GM18507 (cell line): ENCODE results near the gene UNC5A.

Source experiments
- DNase-seq: peaks from one replicate; pipeline ENCODE4 v3.0.0; 2011; ENCODE audit warnings: low read depth; ENCODE audit not compliant: insufficient read length; ENCODE audit errors: extremely low spot score
- FAIRE-seq: peaks from 2 replicates; lab custom pipeline; 2011; peaks lifted over from hg19 to GRCh38; lab: Jason Lieb, UNC

The UNC5A gene

DNA sequence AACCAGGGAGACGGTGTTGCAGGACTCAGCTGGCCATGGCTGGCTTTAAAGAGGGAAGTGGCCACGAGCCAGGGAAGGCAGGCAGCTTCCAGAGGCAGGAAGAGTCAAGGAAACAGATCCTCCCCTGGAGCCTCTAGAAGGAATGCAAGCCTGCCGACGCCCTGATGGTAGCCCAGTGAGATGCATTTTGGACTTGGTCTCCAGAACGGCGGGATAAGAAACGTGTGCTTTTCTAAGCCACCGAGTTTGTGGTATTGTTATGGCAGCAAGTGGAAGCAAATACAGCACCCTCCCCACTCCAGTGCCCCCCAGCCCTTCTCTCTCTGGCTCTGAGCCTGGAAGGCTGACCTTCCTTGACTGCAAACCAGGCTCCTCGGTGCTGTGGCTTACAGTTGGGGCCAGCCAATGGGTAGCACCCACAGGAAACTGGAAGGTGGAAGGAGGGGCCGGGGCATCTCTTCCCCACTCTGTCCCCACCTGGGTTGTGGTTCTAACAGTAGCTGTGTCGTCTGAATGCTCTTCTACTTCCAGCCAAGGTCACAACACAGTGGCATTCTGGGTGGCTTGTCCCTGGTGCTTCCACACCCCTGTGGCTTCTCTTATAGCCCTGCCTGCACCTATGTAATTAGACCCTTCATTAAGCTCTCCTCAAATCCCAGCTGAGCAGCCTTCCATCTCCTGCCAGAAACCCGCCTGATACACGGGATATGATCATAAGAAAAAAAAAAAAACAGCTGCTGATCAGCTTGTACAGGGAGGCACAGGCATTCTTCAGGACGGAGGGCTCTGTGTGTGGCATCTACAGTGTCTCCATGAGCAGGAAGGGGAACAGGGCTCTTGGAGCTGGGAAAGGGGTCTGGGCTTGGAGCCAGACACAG lies 29.9 kb upstream of the UNC5A start:
- FAIRE-seq = no peak

DNA sequence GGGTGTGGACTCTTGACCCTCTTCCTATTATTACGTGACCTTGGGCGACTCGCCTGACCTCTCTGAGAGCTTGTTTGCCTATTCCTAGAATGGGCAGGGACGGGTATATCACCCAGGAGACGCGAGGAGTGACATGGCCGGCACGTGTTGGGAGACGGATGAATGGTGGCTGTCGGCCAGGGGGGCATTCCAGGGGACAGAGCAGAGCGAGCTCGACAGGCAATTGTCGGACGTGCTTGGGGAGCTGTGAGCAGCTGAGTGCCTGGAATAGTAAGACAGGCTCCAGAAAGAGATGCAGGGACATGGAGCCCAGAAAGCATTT lies 29.3 kb upstream of the UNC5A start:
- no peak for DNase-seq
- no peak for FAIRE-seq

More for the DNA sequence above, 29.9 kb upstream of the UNC5A start:
- DNase-seq = no peak

DNA sequence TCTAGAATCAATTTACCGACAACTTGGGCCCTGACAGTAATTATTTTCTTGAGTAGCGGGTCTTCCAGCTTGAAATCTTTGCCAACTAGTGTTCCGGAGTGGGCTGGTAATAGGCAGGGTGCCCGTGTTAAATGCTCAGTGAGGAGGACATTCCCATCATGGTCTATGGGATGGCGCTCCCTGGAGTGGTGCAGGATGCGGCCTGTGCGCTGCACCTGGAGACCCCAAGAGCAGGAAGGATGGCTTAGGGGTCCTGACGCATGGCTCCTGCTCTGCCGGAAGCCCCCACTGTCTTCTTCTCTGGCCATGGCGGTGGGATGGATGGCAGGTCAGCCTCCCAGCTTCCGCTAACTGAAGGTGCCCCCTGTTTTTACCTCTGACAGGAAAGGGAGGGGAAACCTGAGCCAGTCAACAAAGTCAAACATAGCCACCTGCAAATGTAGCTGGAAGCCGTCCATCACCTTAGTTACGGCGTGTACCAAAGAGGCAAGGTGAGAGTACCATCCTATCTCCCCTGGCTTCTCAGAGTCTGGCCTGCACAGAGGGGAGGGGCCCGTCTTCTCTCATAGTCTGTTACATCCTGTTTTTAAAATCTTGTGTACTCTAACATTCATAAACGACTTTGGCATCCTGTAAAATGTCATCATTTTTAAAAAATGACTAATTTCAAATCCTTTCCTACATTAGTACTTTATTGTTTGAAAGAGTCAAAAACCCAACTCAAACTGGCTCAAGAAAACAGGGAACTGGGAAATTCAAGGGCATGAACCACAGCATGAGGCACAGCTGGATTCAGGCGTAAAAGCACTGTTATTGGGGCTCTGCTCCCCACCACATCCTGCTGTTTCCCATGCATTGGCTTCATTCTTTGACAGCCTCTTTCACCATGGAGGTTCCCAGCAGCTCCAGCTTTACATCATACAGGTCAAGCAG lies 28.5 kb upstream of the UNC5A start:
- no peak for FAIRE-seq
- no peak for DNase-seq

DNA sequence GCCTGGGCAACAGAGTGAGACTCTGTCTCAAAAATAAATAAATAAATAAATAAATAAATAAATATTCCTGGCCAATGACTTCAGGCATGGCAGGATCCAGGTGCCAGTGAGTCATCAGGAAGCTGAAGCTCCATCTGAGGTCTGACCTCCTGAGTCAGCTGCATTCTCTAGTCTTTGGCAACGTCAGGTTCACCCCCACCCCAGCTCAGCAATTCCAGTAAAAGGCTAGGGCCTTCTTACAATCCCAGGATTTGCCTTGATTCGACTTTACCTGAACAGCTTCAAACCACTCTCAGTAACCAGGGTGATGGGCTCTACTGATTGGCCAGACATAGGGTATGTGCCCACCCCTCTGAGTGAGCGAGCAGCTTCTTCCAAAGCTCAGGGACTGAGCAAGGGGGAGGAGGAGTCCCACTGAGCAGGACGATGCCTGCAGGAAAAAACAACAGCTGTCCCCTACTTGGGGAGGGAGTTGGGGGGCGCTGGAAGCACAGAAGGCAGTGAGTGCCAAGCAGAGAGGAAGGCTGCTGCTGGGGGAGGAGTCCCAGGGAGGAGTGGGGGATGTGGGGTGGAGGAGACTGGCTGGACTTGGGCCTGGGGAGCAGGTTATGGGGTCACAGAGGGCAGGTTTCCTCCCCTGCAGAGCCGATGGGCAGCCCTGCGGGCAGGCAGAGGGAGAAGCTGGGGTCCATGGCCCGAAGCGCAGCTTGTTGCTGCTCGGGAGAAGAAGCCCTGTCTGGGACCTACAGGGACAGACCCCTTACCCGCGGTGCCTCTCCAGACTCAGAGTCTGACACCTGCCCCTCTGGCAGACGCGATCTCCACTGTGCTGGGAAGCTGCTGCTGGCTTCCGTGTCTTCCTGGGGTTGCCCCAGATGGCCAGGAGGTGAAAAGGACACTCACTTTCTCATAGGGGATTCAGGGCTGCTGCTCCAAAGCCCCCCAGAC lies 25.9 kb upstream of the UNC5A start:
- no peak for FAIRE-seq

DNA sequence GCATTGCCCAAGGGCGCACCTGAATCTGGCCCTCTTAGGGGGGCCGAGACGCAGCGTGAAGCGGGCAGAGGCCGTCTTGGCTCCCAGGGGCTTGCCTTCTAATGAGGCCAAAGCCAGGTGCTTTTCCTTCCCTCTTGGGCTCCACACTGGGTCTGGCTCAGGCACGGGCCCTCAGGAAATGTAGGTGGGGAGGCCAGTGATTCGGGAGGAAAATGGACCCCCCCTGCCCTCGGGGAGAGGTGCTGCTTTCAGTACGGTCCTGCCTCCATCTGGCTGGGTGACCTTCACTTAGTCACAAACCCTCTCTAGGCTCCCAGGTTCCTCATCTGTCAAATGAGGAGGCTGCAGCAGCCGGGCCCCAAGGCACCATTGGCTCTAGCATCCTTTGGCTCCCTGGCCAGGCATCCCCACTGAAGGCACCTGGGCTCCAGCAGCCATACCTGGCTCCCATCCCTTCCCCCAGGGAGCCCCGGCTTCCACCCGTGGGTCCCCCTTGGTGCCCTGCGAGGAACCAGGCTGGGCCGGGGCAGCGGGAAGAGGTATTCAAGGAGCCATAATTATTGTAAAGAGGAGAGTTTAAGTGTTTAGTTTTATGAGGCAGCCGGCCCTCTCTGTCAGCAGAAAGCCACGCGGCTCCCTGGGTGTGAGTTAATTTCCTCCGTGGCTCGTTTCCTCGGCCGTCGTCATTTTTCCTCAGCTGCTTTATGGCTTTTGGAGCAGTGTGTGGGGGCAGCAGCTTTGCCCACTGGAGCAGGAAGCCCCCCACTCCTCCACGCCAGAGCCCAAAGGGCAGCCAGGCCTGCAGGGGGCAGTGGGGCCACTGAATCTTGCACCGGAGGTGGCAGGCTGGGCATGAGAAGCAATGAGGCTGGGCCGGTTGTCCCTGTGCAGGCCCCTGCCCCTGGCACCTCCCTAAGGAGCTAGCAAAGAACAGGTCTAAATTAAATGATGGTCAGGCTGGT lies 24.9 kb upstream of the UNC5A start:
- FAIRE-seq = no peak
- no peak for DNase-seq

More for the DNA sequence above, 25.9 kb upstream of the UNC5A start:
- DNase-seq = no peak

DNA sequence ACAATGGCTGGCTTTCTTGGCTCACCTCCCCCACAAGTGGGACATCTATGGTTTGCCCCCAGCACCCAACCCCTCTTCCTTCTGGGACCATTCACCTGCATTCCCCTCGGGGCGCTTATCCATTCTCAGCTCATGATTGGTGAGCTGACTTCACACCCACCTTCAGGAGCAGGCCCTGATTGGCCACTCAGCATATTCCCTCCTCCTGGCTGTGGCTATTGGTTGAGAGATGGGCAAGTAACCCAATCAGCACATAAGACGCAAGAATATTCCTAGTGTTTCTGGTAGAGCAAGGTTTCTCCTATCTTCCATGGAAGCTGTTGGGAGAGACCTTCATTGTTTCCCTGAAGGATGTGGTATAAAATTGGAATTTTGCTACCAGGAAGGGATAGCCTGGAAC lies 22.7 kb upstream of the UNC5A start:
- no peak for FAIRE-seq

DNA sequence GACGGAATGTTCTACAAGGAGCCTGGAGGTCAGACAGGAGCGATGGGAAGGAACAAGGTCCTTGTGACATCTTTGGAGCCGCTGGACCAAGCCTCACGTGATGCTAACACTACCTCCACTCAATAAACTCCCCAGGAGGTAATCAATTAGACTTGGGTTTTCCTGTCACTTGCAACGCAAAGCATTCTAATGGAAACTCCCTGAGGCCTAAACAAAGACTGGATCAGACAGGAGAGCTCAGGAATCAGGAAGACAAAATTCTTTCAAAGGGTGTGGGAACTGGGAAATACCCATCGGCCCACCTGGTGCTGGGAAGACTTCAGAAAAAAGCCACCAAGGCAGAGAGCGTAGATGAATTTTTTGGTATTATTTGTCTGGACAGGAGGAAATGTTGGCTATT lies 22.3 kb upstream of the UNC5A start:
- DNase-seq (no peak), FAIRE-seq (no peak)

More for the DNA sequence above, 22.7 kb upstream of the UNC5A start:
- no peak for DNase-seq

DNA sequence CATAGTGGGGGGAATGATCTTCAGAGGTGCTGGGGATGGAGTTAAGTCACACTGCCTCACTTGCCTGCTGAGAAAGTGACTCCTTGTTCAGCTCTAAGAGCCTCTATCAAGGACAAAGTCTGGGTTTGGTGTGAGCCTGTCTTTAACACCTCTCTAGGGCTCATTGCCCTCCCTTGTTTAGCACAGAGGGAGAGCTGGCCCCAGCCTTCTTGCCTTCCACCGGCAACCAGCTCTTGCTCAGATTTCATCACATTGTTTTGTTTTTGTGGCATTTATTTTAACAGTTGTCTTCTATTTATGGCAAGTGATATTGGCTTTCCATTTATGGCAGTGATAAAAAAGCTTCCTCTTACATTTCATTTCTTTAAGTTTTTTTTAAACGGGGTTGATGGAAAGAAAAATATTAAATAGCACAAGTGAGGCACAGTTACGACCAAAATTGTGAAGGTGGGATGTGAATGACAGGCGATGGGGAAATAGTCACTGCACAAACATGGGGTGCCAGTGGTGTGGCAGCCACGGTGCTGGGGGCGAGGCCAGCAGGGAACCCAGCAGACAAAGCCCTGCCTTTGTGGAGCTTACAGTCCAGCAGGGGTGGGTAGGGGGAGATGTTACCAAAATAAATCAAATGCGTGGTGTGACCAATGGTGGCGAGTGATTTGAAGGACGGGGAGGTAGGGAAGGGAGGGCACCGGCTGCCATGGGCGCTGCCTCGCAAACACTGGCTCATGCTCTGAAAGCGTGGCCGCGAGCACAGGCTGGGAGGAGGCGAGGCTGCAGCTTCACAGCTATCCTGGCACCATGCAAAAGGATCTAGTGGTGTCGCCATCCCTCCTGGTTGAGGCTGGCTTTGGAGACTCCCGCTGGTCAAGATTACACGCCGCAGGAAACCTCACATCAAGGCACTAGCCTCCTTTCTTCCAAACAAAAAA lies 21.2 kb upstream of the UNC5A start:
- FAIRE-seq = no peak
- DNase-seq = no peak

DNA sequence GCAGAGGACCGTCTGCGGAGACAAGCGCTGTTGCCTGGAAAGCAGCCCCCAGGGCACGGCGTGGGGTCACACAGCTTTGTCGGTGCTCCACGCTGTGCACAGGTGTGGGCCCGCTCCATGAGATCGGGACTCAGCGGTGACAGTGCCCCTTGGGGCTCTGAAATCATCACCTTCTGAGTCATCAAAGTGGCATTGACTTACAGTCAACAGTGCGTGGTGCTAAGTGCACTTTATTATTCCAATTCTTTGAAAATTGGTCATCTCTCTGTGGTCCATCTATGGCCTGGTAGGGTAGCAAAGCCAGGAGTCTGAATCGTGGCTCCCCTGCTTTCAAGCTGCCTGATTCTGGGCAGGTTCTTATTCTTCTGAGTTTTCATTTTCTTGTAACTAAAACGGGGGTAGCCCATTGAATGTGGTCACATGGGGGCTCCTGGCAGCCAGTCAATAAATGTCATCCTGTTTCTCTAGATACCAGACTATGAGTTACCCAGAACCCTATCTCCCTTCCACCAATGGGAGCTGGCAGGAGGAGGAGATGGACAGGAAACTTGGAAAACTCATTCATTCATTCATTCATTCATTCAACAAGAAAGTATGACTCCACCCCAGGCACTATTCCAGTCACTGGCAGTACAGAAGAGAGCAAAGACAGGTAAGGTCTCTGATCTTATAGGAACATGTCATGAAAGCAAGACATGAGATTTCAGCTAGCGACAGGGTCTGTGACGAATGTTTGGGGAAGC lies 20.3 kb upstream of the UNC5A start:
- FAIRE-seq (no peak), DNase-seq (no peak)

DNA sequence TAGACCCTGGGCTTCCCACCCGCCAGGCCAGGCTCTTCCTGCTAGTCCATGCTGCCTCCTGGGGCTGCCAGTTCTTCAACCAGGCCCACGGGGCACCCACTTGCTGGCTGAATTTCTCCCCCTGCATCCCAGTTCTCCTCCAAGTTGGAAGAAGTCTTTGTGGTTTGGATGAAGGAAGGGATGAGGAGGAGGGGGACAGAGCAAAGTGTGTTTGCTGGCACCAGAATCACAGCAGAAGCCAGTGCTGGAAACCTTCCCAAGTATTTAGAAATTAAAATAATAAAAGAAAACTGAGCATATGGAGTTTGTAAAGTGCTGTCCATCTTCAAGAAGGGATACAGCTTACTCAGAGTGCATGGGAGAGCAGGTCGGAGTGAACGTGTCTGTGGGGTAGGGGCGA lies 19.4 kb upstream of the UNC5A start:
- FAIRE-seq (no peak), DNase-seq (no peak)

DNA sequence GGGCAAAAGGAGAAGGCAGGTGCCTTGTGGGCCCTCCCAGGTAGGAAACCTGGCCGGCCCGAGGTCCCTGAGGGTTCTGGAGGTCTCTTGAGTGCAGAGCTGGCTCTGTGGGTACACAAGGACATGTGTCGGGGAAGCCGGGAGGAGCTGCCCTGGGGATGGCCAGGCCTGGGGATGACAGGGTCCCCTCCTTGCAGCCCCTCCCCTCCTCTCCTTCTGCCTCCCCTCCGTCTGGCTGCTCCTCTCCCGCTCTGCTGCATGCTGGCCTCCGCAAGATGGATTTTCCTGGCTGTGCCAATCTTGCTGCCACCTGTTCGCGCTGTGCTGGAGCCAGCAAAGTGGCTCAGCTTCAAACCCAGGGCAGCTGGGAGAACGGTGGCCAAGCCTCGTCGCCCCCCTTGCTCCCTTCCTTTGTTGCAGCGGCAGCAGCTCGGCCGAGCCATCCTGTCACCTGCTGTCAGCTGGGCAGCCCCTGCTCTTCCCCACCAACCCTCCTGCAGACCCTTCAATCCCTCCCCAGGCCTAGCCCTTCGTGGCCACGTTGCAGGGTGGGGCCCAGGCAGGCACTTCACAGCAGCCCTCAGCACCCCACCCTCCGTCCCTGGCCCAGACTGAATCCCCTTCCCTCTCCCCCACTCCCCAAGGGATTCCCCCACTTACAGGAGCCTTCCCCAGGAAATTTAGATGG lies 17.6 kb upstream of the UNC5A start:
- DNase-seq = no peak
- no peak for FAIRE-seq

DNA sequence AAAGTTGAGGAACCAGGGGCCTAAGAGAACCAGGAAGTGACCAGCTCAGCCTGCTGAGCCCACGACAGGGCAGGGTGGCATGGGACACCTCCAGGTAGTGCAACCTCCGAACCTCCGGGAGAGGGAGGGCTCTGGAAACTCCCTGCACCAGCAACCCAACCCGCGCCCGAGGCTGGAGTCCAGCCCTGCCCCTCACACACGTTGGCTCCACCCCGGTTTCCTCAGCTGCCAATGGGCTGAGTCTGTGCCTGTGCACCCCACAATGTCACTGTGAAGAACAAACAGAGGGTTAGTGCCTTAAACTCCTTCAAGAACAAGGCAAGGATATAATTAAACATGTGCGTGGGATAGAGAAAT lies 17.0 kb upstream of the UNC5A start:
- FAIRE-seq (no peak), DNase-seq (no peak)

DNA sequence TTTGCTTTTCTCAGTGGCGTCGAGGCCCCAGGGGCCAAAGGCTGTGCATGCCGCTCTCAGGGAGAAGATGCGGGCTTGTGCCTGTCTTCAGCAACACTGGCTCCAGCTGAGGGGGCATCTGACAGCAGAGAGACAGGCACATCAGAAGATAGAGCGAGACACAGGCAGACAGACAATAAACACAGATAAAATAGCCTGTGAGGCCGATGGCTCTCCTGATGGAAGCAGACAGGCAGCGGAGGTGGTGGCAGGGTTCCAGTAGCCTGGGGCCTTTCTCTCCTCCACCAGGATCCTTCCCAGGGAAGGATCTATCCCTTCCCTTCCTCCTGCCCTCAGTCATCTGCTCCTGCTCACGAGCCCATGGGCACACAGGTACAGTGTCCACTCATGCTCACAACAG lies 16.6 kb upstream of the UNC5A start:
- DNase-seq (no peak), FAIRE-seq (no peak)

DNA sequence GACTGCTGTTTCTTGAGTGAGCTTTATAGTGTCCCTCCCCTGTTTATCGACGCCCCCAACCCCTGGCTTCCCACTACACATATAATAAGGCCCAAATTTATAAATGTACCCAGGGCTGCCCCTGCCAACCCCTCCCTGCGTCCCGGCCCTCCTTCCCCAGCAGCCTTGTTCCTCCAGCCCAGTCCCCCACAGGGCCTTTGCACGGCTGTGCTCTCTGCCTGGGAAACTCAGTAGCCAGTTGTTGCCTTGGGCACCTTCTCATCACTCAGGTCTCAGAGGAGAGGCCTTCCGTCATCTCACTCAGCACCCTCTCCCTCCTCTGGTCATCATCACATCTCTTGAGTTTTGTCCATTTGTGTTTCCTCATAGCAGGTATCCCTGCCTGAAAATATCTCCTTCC lies 15.8 kb upstream of the UNC5A start:
- no peak for FAIRE-seq
- no peak for DNase-seq

DNA sequence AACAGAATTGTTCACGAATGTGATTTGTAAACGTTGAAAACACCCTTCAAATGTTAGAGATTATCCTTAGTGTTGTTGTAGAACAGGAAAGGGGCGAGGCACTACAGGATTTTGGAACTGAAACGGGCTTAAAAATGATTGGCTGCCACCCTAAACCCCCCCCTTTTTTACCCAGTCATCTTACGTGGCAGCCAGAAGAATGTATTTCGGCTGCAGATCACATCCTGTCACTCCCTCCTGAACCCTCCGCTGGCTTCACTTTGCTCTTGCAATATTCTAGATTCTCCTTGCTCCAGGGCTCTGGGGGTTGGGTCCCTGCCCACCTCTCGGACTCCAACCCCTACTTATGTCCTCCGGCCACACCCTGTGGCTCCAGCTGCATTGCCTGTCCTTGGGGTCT lies 13.9 kb upstream of the UNC5A start:
- no peak for FAIRE-seq
- DNase-seq = no peak

DNA sequence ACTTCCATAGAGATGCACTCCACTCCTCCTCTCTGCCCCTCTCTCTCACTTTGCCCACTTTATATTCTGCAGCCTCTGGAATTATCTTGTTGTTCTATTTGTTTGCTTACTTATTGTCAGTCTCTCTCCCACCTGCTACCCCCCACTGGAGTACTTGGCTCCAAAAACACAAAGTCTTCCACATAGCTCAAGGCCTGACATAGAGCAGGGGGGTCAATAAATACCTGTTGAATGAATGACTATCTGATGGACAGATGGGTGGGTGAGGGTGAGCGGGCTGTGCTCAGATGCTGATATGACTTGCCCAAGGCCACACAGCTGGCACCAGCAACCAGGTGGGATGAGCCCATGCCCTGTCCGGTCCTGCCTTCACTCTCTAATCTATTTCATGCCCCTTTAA lies 13.4 kb upstream of the UNC5A start:
- no peak for DNase-seq
- FAIRE-seq = no peak
